CD4-positive, alpha-beta T cell treated with Interferon alpha-2 for 1 hour (primary cell): Measurements from ENCODE around the gene C1D.
"Not testable (repeated sequence)": the region's sequence is repeated elsewhere in the genome, so short reads cannot be mapped to it uniquely, and the experiment has no call there.

Experiments used
- DNase-seq, 2 donors: peaks; one replicate each; pipeline ENCODE4 v3.0.0-alpha.2; 2020 to 2022

Gene C1D

GRCh38 chr2:67997903-67998302, 64.9 kb downstream of the C1D start:
- DNase-seq, result no peak

- no peak for DNase-seq
Observed at GRCh38 chr2:67997528-67997900, 65.3 kb downstream of the C1D start.

DNA sequence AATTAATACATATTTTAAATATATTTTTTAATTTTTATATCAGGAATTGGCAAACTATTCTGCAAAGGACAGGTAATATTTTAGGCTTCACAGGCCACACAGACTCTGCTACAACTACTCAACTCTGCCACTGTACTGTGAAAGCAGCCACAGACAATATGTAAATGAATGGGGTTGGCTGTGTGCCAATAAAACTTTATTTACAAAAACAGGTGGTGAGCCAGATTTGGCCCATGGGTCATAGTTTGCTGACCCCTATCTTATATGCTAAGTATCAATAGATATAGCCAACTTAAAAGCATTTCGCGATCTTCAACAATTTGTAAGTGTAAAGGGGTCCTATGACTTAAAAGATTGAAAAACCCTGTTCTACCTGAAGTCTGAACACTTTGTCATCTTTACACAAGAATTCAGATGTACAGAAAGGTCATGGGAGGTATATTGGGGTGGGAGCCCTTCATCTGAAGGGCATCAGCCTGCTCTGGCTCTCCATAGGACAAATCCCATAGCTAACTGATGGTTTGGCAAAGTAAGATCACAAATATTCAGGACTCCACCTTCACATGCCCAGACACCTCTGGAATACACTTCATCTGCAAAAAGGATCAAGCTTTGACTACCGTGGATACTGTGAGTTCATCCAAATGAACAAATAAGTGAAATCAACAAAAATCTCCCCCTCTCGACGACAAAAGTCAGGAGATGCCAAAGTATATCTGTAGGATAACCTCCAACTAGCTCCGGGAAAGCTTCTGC, 65.9 kb downstream of the C1D start:
- DNase-seq, result no peak

DNA sequence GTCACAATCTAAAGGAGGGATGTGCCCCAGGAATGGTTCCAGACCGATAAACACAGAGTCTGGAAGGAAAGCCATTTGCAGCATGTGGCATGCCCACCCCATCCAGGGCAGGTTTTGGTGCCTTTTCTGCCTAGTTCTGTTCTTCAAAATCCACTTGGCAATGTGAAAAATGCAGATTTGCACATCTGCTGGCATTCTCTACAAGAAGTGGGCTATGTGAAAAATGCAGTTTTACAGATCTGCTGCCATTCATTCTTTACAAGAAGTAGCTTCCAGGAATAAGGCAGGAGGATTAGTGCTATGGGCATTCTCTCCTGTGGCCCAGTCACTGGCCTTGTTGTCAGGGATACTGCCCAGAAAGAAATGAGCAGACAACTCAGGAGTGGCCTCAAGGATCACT, 68.1 kb downstream of the C1D start:
- no peak for DNase-seq

GRCh38 chr2:67994069-67994468, 68.7 kb downstream of the C1D start:
- not testable (repeated sequence) for DNase-seq

DNA sequence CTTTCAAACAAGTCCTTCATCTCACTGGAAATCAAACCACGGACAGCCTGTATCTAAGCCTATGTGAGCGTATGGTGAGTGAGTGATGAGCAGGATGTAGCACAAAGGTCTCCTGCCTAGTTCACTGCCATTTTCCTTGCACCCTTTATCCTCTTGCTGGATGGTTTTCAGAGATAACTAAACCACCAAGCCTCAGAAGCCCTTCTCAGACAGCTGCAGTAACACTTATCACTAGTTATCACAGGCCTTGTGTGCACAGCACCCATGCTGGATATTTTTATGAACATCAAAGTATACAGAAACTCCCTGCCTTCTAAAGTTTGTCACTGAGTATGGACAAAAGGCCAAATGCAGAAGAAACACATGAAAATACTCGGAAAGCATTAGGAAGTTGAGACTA, 69.5 kb downstream of the C1D start:
- no peak for DNase-seq

- no peak for DNase-seq
Observed at GRCh38 chr2:67991456-67991855, 71.3 kb downstream of the C1D start.
